ENCODE measurements around the gene KSR1. TPM values are rescaled to one million over a fixed set of nuclear protein-coding genes. Genes with fewer than 3 reads are reported as not detected.
"Not testable (repeated sequence)": the region's sequence is repeated elsewhere in the genome, so short reads cannot be mapped to it uniquely, and the experiment has no call there.

Gene KSR1
- polyA plus RNA-seq, 1 experiment, result 28.2 TPM

- POLR2A ChIA-PET, result no interaction called here
- Histone ChIP-seq H3K4me3 (ENCODE audit: low read depth, low read length) (no peak overlapping the region), H3K27ac (ENCODE audit: low read depth, low read length) (no peak overlapping the region), H3K9me3 (ENCODE audit: control insufficient read depth, insufficient read depth, low read length) (no peaks in the 10 kb centered on the region), H3K27me3 (ENCODE audit: control insufficient read depth, insufficient read depth, low read length) (no peaks in the 10 kb centered on the region)
- DNase-seq (ENCODE audit: low read depth, low spot score), result no peak
- no peak for TF ChIP-seq CTCF (IDR thresholded peaks at IDR 0.05; ENCODE audit: low read depth, low read length)
- CTCF ChIA-PET, result interaction anchor here (1.0 to 1.3 kb wide), 2 partner anchors 13 to 92 kb away, joined by 4 read pairs; no protein-coding TSS in a partner anchor
Measured at GRCh38 chr17:27663936-27664605, 207.8 kb downstream of the KSR1 start.

GRCh38 chr17:27664606-27664965 lies 208.3 kb downstream of the KSR1 start:
- Histone ChIP-seq H3K27ac (ENCODE audit: low read depth, low read length) (no peak overlapping the region), H3K27me3 (ENCODE audit: control insufficient read depth, insufficient read depth, low read length) (no peaks in the 10 kb centered on the region), H3K9me3 (ENCODE audit: control insufficient read depth, insufficient read depth, low read length) (no peaks in the 10 kb centered on the region), H3K4me3 (ENCODE audit: low read depth, low read length) (no peak overlapping the region)
- TF ChIP-seq CTCF (IDR thresholded peaks at IDR 0.05; ENCODE audit: low read depth, low read length), result no peak
- ChIA-PET CTCF (interaction anchor here (1.0 to 1.3 kb wide), 2 partner anchors 14 to 91 kb away, joined by 4 read pairs; no protein-coding TSS in a partner anchor), POLR2A (no interaction called here)
- no peak for DNase-seq (ENCODE audit: low read depth, low spot score)

GRCh38 chr17:27665549-27665948 lies 209.3 kb downstream of the KSR1 start:
- Histone ChIP-seq H3K27me3 (ENCODE audit: control insufficient read depth, insufficient read depth, low read length) (no peaks in the 10 kb centered on the region), H3K4me3 (ENCODE audit: low read depth, low read length) (no peak overlapping the region), H3K9me3 (ENCODE audit: control insufficient read depth, insufficient read depth, low read length) (no peaks in the 10 kb centered on the region), H3K27ac (ENCODE audit: low read depth, low read length) (no peak overlapping the region)
- no peak for TF ChIP-seq CTCF (IDR thresholded peaks at IDR 0.05; ENCODE audit: low read depth, low read length)
- ChIA-PET CTCF (interaction anchor here (1.3 to 1.9 kb wide), 3 partner anchors 11 to 15 kb away, joined by 3 to 8 read pairs (median 4); no protein-coding TSS in a partner anchor), POLR2A (no interaction called here)
- DNase-seq (ENCODE audit: low read depth, low spot score), result no peak

GRCh38 chr17:27666270-27666669 lies 210.0 kb downstream of the KSR1 start:
- H3K4me3 ChIP-seq (ENCODE audit: low read depth, low read length); DNase-seq (ENCODE audit: low read depth, low spot score); H3K27me3 ChIP-seq (ENCODE audit: control insufficient read depth, insufficient read depth, low read length); H3K27ac ChIP-seq (ENCODE audit: low read depth, low read length); POLR2A ChIA-PET; H3K9me3 ChIP-seq (ENCODE audit: control insufficient read depth, insufficient read depth, low read length): not testable (repeated sequence)
- CTCF ChIA-PET, result interaction anchor here (1.4 to 1.9 kb wide), 2 partner anchors 12 to 13 kb away, joined by 3 to 8 read pairs; no protein-coding TSS in a partner anchor

GRCh38 chr17:27666831-27667560 lies 210.7 kb downstream of the KSR1 start:
- ChIA-PET CTCF (interaction anchor here (1.4 to 1.9 kb wide), 2 partner anchors 12 to 14 kb away, joined by 3 to 8 read pairs; no protein-coding TSS in a partner anchor), POLR2A (no interaction called here)
- TF ChIP-seq CTCF (IDR thresholded peaks at IDR 0.05; ENCODE audit: low read depth, low read length), result no peak
- H3K4me3 ChIP-seq (ENCODE audit: low read depth, low read length), result no peak overlapping the region
- DNase-seq (ENCODE audit: low read depth, low spot score), result no peak
- no peaks in the 10 kb centered on the region for H3K9me3 ChIP-seq (ENCODE audit: control insufficient read depth, insufficient read depth, low read length)
- no peaks in the 10 kb centered on the region for H3K27me3 ChIP-seq (ENCODE audit: control insufficient read depth, insufficient read depth, low read length)
- no peak overlapping the region for H3K27ac ChIP-seq (ENCODE audit: low read depth, low read length)

Measured in AG04450 (cell line).